Right ventricle myocardium inferior (tissue), 1 donor: ENCODE measurements around the gene RPH3AL. TPM values are rescaled to one million over a fixed set of nuclear protein-coding genes. Genes with fewer than 3 reads are reported as not detected.

ENCODE experiments used
- ATAC-seq: fragments of 200-7000 bp; cut with Tn5 transposase; one replicate; pipeline ENCODE4 v1.9.1; 2020; ENCODE audit warnings: mild to moderate bottlenecking, moderate library complexity
- DNase-seq: peaks from one replicate; pipeline ENCODE4 v3.0.0; 2021; ENCODE audit errors: missing footprints
- intact Hi-C: fragments of 100-400 bp; cut with DNase I; formaldehyde crosslinking; loops from one replicate; pipeline ENCODE4 v1.11.0; 2022
- long read RNA-seq: library from polyadenylated mRNA; unstranded; transcript quantifications from one replicate; pipeline ENCODE4 v2.0.0, GENCODE V29; 2021
- total RNA-seq: library from RNA; stranded (reverse); fragmentation: NEBNext Ultra II Directional; extraction: Animal tissue kit (Norgen Biotek cat#: 25700); gene quantifications from one replicate; pipeline ENCODE4 v1.2.1, GENCODE V29; 2021
- donor health status: DM: no; HTN: yes; CAD: no; lungs with severe emphysema.

Gene RPH3AL, protein sequence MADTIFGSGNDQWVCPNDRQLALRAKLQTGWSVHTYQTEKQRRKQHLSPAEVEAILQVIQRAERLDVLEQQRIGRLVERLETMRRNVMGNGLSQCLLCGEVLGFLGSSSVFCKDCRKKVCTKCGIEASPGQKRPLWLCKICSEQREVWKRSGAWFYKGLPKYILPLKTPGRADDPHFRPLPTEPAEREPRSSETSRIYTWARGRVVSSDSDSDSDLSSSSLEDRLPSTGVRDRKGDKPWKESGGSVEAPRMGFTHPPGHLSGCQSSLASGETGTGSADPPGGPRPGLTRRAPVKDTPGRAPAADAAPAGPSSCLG
- total RNA-seq = 3.6 TPM
- long read RNA-seq, partial matches to known transcripts = 1 of 2 reads
- long read RNA-seq, other reads (novel, unspliced or antisense) = 1 of 2 reads

DNA sequence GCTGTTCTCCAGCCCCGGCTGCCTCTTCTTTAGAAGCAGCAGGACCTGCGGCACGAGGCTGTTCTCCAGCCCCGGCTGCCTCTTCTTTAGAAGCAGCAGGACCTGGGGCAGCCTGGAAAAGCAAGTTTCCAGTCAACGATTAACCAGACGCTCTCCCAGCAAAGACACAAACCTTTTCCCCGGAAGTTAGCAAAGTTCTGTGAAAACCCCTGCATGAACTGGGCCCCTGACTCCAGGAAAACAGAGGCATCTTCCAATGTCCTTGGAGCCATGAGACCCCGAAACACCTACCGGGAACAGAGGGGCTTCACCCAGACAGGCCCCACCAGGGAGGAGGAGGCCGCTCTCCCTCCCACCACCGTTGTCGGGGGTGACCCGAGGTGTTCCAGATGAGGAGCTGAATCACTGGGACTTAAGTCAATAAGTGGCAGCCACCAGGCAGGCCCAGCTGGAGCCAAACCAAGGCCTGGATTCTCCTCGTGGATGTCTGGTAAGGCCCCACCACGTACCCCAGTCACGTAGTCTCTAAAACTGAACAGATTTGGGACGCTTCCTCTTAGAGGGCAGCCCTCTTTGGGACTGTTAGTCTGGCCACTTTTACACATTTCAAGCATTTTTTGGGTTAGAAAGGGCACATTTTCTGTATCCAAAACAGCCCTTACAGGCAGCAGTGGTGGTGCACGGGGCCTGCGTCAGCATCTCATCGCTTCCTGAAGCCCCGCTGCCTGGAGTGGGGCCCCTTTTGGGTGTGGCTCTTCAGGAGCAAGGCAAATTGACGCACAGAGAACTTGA lies at the start of gene RPH3AL:
Gene RPH3AL (minus strand): TSS at position 387 of the 792 bp plus-strand sequence. CDS start 25,264 bp downstream, outside the sequence.
- ATAC-seq (peak; percentile 37), DNase-seq (no peak)
- intact Hi-C loops = no loop called here

DNA sequence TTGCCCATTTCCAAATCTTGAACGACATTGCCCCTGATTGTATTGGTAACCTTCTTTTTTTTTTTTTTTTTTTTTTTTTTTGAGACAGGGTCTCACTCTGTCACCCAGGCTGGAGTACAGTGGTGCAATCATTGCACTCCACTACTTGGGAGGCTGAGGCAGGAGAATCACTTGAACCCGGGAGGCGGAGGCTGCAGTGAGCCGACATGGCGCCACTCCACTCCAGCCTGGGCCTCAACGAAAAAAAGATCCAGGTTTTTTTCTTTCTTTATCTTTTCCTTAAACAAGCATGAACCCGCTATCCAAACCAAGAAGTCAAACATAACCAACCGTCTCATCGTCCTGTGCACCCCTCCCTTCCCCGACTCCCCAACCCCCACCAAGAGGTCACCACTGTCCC lies 47.6 kb upstream of the RPH3AL start:
- no peak for DNase-seq
- no peak for ATAC-seq
- intact Hi-C loops = no loop called here

DNA sequence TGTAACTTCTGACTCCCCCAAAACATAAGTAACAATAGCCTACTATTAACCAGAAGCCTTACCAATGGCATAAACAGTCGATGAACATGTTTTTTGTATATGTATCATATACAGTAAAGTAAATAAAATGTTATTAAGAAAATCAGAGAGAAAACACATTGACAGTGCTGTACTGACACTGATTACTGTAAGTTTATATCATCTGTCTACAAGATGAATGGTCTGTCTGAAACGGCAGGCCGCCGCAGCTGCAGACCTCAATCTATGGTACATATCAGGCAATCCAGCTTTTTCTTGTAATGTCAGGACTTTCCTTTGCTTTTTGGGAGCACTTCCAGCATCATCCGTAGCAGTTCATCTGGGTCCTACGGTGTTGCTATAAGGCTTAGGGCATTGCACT lies 44.2 kb upstream of the RPH3AL start:
- DNase-seq (no peak), ATAC-seq (no peak)
- intact Hi-C loops = no loop called here

DNA sequence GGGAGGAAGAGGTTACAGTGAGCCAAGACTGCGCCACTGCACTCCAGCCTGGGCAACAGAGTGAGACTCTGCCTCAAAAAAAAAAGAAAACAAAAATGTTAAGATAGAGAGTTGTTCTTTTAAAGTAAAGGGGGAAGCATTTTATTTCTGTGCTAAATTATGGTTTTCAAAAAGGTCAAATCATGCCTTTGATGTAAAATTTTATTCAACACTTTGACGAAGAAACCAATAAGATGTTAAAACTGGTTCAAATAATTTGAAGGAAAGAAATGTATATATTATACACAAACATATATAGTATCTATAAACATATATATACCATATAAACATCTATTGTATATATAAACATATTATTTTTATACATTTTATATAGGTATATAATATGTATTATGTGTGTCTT lies 43.4 kb upstream of the RPH3AL start:
- intact Hi-C loops = no loop called here
- ATAC-seq (no peak), DNase-seq (no peak)

DNA sequence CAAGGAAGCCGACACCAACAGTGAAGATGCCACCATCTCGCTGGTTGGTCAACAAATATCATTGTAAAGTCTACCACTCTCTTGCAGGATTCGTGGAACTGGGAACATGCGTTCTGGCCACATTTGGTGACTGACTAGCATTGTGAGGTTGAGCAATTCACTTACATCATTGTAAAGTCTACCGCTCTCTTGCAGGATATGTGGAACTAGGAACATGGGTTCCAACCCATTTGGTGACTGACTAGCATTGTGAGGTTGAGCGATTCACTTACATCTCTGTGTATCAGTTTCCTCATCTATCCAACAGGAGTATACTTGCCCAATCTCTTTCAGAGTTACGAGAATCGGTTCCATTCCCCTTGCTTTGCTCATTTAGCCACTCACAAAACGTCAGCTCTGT lies 42.6 kb upstream of the RPH3AL start:
- intact Hi-C loops = no loop called here
- ATAC-seq = no peak

DNA sequence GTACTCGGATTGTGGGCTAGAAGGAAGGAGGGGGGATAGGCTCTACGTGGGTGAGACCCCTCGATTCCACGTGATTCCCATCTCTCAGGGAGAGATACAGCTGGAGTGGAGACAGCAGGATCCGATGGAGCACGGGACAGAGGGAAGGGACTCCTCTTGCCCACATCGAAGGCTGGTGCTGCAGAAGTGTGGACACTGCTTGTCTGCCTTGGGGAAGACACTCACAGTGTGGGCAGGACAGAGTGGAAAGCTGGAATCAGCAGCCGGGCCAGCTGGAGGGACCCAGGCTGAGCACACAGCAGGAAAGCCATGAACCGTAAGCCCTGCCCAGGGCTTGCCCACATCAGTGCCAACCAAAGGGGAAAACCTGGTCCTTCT lies 42.1 kb upstream of the RPH3AL start:
- intact Hi-C loops = no loop called here
- ATAC-seq (no peak), DNase-seq (no peak)

More for the DNA sequence above, 42.6 kb upstream of the RPH3AL start:
- no peak for DNase-seq

DNA sequence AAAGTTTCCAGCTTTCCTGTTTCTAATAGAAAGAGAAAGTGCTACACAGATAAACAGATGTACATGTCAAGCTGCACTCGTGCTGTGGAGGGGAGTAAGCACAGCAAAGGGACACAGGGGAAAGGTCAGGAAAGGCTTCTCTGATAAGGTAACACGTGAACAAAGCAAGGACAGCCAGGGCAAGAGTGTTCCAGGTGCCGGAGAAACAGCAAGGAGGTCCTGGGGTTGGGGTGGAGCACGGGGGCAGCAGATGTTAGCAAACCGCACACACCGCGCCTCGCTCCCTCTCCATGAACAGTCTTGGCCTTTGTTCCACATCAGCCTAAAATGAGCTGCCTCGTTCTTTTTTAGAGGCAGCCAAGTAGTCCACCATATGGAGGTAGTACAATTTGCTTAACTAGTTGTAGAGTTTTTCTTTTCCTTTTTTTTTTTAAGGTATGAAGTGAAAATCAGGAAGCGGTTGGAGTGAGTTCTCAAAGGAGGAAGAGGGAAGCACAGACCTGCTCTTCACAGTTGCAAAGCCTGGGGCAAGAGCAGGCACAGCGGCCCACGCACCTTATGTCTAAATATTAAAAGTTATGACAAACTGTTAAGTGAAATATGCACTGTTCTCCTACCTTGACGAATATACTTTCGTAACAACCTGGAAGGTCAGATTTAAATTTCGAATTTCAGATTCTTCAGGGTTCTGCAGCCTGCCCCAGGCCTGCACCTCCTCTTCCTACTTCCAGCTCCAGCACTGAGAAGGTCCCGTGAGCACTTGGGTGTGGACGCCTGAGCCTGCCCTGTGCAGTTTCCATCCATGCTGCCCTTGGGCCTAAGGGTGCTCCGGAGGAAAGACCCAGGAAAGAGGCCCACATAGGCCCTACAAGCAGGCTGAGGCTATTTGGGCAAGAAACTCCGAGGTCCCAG lies 41.5 kb upstream of the RPH3AL start:
- intact Hi-C loops = no loop called here
- no peak for DNase-seq
- ATAC-seq = peak; percentile 37

DNA sequence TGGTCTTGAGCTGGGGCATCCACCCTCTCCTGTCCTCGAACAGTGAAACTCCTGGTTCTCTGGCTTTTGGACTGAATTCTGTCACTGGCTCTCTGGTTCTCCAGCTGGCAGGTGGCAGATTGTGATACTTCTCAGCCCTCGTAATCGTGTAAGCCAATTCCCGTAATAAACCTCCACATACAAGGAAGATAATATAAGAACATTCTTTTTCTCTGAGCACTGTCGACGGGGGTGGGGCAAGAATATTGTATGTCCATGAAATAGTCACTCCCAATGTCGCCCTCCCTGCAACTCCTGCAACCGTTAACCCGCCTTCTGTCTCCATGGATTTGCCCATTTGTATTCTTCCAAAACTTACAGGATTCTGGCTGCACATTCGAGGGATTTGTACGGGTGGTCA lies 39.2 kb upstream of the RPH3AL start:
- ATAC-seq (no peak), DNase-seq (no peak)
- intact Hi-C loops = no loop called here

DNA sequence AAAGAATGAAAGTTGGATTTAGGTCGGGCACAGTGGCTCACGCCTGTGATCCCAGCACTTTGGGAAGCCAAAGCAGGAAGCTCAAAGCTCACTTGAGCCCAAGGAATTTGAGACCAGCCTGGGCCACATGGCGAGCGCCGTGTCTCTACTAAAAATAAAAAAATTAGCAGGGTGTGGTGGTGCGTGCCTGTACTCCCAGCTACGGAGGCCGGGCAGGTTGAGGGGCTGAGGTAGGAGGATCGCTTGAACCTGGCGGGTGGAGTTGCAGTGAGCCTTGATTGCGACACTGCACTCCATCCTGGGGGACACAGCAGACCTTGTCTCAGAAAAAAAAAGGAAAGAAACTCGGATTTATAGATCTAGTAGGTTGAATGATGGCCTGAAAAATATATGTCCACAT lies 37.4 kb upstream of the RPH3AL start:
- ATAC-seq = no peak
- intact Hi-C loops = no loop called here
- no peak for DNase-seq

DNA sequence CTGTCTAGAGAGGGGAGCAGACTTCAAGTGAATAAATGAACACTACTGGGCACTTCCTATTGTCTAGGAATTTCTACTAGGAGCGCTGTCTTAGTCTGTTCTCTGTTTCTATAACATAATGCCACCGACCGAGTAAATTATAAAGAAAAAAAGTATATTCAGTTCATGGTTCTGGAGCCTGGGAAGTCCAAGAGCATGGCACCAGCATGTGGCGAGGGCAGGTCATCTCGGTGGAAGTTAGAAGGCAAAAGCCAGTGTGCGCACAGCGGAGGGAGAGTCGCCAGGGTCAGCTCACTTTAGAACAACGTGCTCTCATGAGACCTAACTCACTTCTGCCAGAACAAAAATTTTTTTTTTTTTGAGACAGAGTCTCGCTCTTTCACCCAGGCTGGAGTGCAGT lies 35.5 kb upstream of the RPH3AL start:
- ATAC-seq = no peak
- intact Hi-C loops = no loop called here

DNA sequence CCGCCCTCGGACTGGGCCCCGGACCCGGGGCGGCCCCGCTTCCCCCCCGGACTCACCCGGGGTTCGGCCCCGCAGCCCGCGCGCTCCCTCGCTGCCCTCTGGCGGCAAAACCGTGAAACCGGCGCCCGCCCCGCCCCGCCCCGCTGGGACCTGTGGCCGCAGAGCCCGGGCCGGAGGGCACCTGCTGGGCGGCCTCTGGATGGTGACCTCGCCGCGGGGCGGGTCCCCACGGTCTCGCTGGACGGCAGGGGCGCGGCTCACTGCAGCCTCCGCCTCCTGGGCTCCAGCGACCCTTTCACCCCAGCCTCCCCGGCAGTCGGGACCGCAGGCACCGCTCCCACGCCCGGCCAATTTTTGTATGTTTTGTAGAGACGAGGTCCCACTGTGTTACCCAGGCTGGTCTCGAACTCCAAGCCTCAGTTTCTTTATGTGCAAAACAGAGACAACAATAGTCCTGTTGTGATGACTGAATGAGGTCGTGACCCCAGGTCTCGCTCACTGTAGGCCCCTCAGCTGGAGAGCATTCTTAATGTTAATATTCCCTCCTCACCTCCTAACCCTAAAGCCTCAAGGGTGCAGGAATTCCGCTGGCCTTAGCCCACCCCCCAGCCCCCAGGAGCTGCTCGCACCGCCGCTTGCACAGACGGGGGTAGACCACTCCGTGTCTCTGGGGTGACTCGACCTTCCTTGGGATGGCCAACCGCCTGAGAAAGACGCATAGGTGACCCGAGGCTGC lies 33.7 kb upstream of the RPH3AL start:
- DNase-seq (peak; percentile 92), ATAC-seq (peak; percentile 82)
- intact Hi-C loops = loop anchor here (2.0 kb wide), 2 partner anchors 222 to 244 kb away; no protein-coding TSS in a partner anchor

More for the DNA sequence above, 35.5 kb upstream of the RPH3AL start:
- no peak for DNase-seq

DNA sequence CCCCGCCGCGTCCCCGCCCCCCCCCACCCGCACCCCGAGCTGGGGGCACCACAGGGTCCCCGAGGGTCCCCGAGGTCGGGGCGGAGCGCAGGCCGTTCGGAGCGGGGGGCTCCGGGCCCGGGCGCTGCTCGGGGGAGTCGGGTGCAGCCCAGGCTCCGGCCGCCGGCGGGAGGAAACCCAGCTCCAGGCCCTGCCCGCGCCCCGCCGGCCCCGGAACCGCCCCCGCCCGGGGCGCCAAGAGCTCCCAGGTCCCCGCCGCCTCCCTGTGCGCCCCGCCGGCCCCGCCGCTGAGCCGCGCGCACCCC lies 33.2 kb upstream of the RPH3AL start:
- no peak for ATAC-seq
- no peak for DNase-seq

DNA sequence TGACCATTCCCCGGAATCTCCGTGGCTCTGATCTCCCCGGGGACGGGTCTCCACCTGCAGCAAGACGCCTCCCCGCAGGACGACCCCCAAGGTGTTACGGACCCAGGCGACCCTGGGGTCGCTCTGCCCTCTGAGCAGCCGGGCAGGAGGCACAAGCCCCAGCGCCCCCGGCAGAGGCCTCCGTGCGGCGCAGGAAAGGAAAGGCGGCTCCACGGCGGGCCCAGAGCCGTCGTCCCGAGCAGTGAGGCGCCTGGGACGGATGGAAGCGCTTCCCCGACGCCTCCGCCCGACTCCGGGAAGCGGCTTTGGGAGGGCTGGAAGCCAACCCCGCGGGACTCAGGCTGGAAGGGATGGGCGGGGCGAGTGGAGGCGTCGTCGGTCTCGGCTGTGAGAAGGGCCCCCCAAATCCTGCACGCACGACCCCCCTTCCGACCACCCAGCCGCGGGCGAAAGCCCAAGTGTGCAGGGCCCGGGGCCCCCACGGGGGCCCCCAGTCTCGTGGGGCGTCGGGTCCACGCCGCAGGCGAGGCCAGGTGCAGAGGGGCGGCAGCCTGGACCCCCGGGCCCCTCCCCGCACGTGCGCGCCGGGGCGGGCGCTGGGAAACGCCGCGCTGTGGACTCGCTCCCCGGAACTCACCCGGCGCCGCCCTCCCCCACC lies 32.7 kb upstream of the RPH3AL start:
- peak; percentile 81 for DNase-seq
- intact Hi-C loops = loop anchor here (2.0 kb wide), 1 partner anchor 53 kb away; no protein-coding TSS in a partner anchor
- ATAC-seq = peak; percentile 76

More for the DNA sequence above, 33.2 kb upstream of the RPH3AL start:
- intact Hi-C loops = loop anchor here (2.0 kb wide), 3 partner anchors 53 to 243 kb away; no protein-coding TSS in a partner anchor

DNA sequence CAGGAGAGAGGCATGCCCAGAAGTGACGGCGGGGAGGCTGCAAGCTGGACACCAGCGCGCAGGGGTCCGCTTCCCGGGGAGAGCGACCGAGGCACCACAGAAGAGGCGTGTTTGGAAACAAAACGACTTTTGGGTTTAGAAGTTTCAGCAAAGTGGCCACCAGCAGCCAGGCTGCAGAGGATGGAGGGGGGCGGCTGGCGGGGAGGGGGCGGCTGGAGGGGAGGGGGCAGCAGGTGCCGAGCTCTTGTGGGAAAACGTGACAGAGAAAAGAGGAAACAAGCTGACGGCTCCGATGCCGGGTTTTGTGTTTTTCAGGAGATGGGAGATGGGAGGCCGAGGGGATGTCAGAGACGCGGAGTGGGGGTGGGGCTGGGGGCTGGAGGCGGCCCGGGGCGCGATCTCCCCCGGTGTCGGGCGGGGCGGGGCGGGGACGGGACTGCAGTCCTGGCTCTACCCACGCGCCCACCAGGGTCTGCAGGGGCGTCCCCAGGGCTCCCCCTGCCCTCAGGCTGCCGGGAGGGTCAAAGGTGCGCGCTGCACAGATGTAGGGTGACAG lies 32.1 kb upstream of the RPH3AL start:
- no peak for ATAC-seq
- DNase-seq = no peak
- intact Hi-C loops = loop anchor here (2.0 kb wide), 1 partner anchor 52 kb away; no protein-coding TSS in a partner anchor

DNA sequence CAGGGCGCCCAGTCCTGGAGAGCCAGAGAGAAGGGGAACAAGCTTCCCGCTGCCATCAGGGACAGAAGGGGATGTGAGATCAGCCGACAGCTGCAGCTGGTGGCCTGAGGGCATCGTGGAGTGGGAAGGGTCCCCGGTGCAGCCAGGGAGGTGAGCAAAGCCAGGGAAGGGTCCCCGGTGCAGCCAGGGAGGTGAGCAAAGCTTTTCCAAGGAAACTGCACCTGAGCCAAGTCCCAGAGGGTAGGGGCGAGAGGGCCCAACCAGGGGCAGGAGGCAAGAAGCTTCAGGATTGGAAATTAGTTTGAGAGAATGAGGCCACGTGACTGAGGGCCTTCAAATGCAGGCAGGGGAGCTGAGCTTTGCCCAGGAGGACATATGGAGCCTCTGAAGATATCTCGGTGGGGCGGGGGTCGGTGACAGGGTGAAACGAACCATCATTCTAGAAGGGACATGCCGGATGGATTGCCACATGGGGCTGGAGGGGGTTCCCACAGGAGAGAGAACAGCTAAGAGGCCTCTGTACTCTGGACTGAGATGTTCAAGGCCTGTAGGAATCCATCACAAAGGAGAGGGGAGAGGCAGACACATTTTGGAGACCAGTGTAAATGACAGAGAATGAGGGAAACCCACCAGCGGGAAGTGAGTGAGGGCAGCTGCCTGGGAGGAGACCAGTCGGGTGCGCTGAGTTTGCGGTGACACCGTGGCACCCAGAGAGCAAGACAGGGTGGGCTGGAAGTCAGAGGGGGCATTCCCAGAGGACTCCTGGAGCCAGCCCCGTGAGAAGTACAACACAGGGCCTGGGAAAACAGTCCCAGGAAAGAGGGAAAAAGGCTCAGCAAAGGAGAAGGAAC lies 31.4 kb upstream of the RPH3AL start:
- intact Hi-C loops = loop anchor here (2.0 kb wide), 1 partner anchor 51 kb away; no protein-coding TSS in a partner anchor
- ATAC-seq (no peak), DNase-seq (no peak)

DNA sequence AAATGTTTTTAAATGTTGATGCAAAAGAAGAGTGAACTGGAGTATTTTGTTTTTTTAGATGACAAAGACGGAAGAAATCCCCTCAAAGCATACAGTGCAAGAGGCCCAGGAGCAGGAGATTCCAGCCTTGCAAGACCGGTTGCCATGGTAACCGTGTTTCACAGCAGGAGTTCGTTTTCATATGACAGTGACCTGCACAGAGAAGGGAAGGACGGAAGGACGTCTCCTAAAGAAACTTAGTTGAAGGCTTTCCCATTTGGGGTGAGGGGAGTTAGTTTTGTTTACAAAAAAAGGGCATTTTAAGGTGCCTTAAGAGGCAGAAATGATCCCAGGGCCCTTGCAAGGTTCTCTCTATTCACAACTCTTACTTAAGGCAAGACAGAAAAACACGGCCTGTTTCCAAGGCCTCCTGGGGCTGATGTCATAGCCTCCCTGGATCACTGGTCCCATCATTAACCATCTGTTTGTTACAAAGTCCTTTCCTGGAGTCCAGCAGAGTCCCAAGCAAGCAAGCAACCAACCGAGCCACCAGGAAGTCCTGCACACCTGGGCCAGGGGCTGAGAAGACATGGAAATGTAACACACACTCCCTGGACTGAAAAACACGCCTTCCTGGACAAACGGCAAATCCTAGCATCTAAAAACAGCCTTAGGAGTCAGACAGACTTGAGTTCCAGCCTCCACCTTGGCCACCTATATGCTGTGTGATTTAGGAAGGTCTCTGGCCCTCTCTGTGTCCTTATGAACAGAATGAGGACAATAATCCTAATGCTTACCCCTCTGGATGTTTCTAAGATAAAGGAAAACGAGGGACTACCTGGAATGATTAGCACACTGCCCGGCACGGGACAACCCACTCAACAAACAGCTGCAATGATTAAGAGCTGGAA lies 30.3 kb upstream of the RPH3AL start:
- no peak for DNase-seq
- ATAC-seq = peak; percentile 44
- intact Hi-C loops = no loop called here
